Liver (tissue), 3 donors: ENCODE data around the gene SRSF8.

Experiments used
- SP1 ChIP-seq: IDR thresholded peaks from 2 replicates; pipeline ENCODE4 v1.6.1; 2018; ENCODE audit warnings: antibody characterized with exemption, mild to moderate bottlenecking
- TF ChIP-seq, protein P1 (sequence below): fragments of 150-350 bp; IDR thresholded peaks from 2 replicates; pipeline ENCODE4 v1.5.1; 2017; ENCODE audit warnings: improper control_type of control experiment, low read depth, low read length; ENCODE audit not compliant: missing input control
- donor health status: healthy.
- donor health status: healthy.

DNA sequence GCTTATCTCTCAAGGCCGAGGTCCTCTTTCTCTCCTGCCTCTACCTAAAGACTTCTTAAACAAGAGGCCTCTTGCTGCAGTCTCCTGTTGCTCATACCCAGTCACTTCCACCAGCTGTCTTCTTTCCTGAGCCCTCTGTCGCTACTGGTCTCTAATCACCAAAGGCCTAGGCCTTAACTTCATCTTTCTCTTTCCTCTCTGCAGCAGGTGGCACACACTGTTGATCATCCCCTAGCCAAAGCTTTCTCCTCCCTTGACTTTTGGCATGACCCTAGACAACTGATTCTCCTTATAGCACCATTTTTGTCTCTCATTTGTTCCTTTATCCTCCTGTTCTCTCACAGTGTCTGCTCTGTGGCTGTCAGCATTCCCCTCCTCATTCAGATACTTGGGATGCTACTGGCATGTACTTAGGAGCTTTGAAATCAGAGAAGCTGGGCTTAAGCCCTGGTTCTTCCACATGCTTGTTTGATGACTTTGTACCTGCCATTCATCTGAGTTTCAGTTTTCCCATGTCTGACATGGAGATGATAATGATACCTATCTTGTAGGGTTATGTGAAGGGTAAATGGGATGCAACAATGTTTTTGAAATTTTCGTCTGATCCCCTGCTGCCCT lies 45.3 kb downstream of the SRSF8 start:
- TF ChIP-seq, protein P1, sequence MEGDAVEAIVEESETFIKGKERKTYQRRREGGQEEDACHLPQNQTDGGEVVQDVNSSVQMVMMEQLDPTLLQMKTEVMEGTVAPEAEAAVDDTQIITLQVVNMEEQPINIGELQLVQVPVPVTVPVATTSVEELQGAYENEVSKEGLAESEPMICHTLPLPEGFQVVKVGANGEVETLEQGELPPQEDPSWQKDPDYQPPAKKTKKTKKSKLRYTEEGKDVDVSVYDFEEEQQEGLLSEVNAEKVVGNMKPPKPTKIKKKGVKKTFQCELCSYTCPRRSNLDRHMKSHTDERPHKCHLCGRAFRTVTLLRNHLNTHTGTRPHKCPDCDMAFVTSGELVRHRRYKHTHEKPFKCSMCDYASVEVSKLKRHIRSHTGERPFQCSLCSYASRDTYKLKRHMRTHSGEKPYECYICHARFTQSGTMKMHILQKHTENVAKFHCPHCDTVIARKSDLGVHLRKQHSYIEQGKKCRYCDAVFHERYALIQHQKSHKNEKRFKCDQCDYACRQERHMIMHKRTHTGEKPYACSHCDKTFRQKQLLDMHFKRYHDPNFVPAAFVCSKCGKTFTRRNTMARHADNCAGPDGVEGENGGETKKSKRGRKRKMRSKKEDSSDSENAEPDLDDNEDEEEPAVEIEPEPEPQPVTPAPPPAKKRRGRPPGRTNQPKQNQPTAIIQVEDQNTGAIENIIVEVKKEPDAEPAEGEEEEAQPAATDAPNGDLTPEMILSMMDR: no peak
- TF ChIP-seq SP1: no peak
